HG02870 (cell line): ENCODE data around the gene SIT1.

Source experiments
- ATAC-seq: cut with Tn5 transposase; IDR thresholded peaks from one replicate; pipeline ENCODE4 v1.9.1; 2021; ENCODE audit warnings: mild to moderate bottlenecking, moderate library complexity; ENCODE audit not compliant: unreplicated experiment

Gene SIT1

GRCh38 chr9:35650341-35651158 lies at the start of gene SIT1:
Gene SIT1, minus strand, starts transcription at chr9:35650931. Its CDS starts 78 bp downstream, at chr9:35650853.
- ATAC-seq: no peak

GRCh38 chr9:35700031-35700430 lies 49.3 kb upstream of the SIT1 start:
- ATAC-seq: no peak

- no peak for ATAC-seq
Measured at GRCh38 chr9:35698231-35698630, 47.5 kb upstream of the SIT1 start.

GRCh38 chr9:35697486-35697885 lies 46.8 kb upstream of the SIT1 start:
- no peak for ATAC-seq

- peak; percentile 68 for ATAC-seq
Measured at GRCh38 chr9:35696520-35697215, 45.9 kb upstream of the SIT1 start.

GRCh38 chr9:35695943-35696401 lies 45.2 kb upstream of the SIT1 start:
- no peak for ATAC-seq

- no peak for ATAC-seq
Measured at GRCh38 chr9:35691757-35692301, 41.1 kb upstream of the SIT1 start.

- no peak for ATAC-seq
Measured at GRCh38 chr9:35691334-35691650, 40.6 kb upstream of the SIT1 start.

GRCh38 chr9:35690614-35691333 lies 40.0 kb upstream of the SIT1 start:
- no peak for ATAC-seq

GRCh38 chr9:35690294-35690613 lies 39.5 kb upstream of the SIT1 start:
- ATAC-seq: no peak

GRCh38 chr9:35689542-35690293 lies 39.0 kb upstream of the SIT1 start, which contains the start of gene TPM2:
Gene TPM2, minus strand, starts transcription at chr9:35689925. Its CDS starts 108 bp downstream, at chr9:35689817.
- ATAC-seq: no peak

GRCh38 chr9:35688558-35689541 lies 38.1 kb upstream of the SIT1 start:
- no peak for ATAC-seq

- ATAC-seq: no peak
Measured at GRCh38 chr9:35687972-35688557, 37.3 kb upstream of the SIT1 start.

GRCh38 chr9:35687306-35687705 lies 36.6 kb upstream of the SIT1 start:
- ATAC-seq: no peak

- ATAC-seq: no peak
Measured at GRCh38 chr9:35686222-35687203, 35.8 kb upstream of the SIT1 start.

- no peak for ATAC-seq
Measured at GRCh38 chr9:35685506-35685905, 34.8 kb upstream of the SIT1 start.

GRCh38 chr9:35684921-35685320 lies 34.2 kb upstream of the SIT1 start:
- no peak for ATAC-seq

GRCh38 chr9:35683323-35683722 lies 32.6 kb upstream of the SIT1 start:
- ATAC-seq: no peak
